HG02763 (cell line): Measurements from ENCODE around the gene CITED4.

Experiments
- ATAC-seq: cut with Tn5 transposase; IDR thresholded peaks from one replicate; pipeline ENCODE4 v1.9.1; 2021; ENCODE audit warnings: mild to moderate bottlenecking, moderate library complexity; ENCODE audit not compliant: unreplicated experiment

CITED4 gene

GRCh38 chr1:40856116-40856515 lies 6.0 kb downstream of the CITED4 start:
- no peak for ATAC-seq

- ATAC-seq, result no peak
Observed at GRCh38 chr1:40855513-40855912, 6.7 kb downstream of the CITED4 start.

DNA sequence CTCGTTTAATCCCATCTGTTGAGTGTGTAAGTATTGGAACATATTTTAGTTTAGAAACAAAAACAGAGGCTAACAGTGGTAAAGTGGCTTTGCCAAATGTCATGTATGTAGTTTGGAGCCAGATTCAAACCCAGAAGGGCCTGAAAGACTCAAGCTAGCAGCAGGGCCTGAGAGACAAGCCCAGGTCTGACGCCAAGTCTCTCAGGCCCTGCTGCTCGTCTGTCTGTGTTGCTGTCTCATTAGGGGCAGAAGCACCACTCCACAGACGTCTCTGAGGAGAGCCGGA lies 8.3 kb downstream of the CITED4 start:
- ATAC-seq, result no peak

GRCh38 chr1:40853113-40853884 lies 8.9 kb downstream of the CITED4 start:
- ATAC-seq, result no peak

- no peak for ATAC-seq
Observed at GRCh38 chr1:40851643-40852042, 10.5 kb downstream of the CITED4 start.

GRCh38 chr1:40849801-40850592 lies 12.2 kb downstream of the CITED4 start:
- no peak for ATAC-seq

DNA sequence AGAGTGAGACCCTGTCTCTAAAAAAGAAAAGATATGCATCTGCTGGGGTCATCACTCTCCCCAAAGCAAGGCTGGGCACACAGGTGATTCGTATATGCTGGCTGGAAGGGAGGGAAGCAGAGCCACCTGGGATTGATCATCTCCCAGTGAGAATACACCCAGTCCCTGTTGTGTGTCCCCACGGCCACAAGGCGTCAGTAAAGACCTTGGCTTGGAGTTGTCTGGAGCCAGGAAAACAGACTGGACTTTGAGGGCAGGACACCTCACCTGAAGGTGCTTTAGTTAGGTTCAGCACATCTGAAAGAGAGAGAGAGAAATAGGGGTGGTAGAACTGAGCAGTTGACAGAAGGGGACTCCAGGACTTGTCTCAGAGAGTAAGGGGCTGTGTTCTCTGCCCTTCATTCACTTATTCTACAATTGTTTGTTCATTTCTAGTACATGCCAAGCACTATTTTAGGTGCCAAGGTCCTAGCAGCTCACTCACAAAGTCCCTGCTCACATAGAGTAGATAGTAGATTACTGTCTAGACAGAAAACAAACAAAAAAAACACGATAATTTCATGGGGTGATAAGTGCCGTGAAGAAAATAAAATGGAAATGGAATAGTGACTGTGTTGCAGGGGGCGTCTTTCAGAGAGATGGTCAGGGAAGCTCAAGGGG lies 13.5 kb downstream of the CITED4 start:
- no peak for ATAC-seq

GRCh38 chr1:40847023-40847745 lies 15.0 kb downstream of the CITED4 start:
- no peak for ATAC-seq

DNA sequence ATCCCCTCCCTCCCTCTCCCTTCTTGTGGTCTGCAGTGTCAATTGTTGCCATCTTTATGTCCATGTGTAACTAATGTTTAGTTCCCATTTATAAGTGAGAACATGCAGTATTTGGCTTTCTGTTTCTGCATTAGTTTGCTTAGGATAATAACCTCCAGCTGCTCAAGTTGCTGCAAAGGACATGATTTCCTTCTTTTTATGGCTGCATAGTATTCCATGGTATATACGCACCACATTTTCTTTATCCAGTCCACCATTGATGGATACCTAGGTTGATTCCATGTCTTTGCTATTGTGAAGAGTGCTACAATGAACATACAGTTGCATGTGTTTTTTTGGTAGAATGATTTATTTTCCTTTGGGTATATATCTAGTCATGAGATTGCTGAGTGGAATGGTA lies 16.3 kb downstream of the CITED4 start:
- ATAC-seq, result no peak

DNA sequence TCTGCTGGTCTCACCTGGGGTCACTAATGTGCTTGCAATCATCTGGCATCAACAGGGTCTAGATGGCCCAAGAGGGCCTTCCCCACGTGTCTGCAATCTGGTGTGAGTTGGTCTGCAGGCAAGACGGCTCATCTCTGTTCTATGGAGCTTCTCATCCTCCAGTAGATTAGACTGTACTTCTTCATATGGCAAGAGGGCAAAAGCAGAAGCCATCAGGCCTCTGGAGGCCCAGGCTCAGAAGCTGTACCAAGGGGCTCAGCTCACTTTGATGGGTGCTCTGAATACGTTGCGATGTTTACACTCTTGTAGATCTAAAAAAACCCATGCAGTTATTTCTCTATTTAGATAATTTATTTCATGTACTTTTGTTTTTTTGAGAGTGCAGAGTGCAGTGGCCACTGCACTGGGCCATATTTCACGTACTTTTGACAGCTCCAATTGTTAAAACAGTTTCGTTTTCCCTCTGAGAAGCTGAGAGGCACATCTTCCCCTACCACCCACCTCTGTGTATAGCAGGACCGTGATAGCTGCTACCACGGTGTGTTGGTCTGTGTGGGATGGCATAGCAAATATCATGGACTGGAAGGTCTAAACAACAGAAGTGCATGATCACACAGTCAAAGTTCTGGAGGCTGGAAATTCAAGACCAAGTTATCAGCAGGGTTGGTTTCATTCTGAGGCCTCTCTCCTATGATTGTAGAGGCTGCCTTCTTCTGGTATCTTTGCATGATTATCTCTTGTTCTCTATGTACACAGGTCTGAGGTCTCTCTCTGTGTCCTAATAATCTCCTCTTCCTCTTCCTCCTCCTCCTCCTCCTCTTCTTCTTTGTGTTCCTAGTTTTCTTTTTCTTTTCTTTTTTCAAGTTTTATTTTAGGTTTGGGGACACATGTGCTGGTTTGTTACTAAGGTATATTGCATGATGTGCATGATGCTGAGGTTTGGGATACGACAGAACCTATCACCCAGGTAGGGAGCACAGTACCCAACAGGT lies 17.0 kb downstream of the CITED4 start:
- ATAC-seq, result no peak

GRCh38 chr1:40844079-40844478 lies 18.1 kb downstream of the CITED4 start:
- ATAC-seq, result no peak

- ATAC-seq, result no peak
Observed at GRCh38 chr1:40842691-40843090, 19.5 kb downstream of the CITED4 start.

DNA sequence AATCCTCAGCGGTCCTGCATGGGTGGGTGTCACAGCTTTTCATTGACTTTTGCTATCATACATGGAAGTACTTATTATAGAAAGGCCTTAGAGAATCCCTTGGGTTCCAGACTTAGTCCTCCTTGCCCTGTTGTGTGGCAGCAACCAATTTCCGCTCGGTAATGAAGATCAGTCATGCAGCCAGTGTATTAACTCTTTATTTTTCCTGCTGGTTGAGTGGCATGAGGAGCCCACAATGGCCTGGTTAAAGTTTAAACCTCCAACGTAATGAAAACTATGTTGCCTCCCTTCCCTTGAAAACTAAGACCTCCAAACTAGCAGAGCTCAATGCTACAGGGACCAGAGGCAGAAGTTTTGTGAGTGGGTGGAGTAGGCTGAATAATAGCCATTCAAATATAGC lies 20.0 kb downstream of the CITED4 start:
- ATAC-seq, result no peak

GRCh38 chr1:40841602-40842001 lies 20.6 kb downstream of the CITED4 start:
- no peak for ATAC-seq

- ATAC-seq, result no peak
Observed at GRCh38 chr1:40840526-40841323, 21.4 kb downstream of the CITED4 start.

- no peak for ATAC-seq
Observed at GRCh38 chr1:40839943-40840335, 22.2 kb downstream of the CITED4 start.

DNA sequence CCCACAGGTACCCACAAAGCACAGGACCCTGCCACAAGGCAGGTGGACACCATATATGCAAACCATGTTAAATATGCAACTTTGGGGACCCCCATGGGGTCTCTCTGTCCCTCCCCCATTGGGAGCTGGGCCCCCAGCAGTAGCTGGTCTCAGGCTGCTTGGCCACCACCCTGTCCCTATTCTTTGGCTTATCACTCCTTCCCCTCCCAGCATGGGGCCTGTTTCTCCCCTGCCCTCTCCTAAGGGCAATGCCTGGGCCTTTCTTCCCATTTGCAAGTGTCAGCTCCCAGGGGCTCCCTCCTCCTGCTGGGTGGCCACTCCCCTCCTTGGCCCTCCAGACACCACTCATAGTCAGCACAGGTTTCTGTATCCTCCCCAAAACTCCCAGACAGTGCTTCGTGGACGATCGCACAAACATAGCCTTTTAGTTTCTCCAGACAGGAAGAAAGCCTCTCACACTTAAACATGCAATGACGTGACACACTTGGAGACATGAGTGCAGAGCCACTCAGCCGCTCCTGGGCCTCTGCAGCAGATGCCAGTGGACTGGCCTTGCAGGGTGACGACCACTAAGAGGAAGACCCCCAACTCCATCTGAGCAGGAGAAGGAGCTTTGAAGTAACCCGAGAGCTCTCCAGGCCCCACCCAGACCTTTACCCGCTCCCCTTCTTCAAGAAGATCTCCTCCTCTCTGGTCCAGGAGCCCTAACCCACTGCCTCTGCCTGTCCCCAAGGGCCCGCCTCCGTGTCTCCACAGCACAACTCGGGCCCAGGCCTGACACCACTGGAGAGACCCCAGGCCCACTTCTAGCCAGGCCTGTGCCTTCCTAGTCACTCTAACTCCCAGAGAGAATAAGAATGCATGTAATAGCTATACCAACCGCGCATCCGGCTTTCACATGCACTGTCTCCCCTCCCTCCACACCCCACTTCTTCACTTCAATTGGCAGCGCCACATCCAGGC lies 22.9 kb downstream of the CITED4 start:
- no peak for ATAC-seq
